Activated CD8-positive, alpha-beta memory T cell treated with anti-CD3 and anti-CD28 coated beads, Interleukin-2, amount 10 ng/mL, durations not matched to agents 7 days and 5 days (primary cell): Measurements from ENCODE around the gene RALY. TPM values are rescaled to one million over a fixed set of nuclear protein-coding genes. Genes with fewer than 3 reads are reported as not detected.

Source experiments
- ATAC-seq: fragments of 150-1000 bp; cut with Tn5 transposase; one replicate; pipeline ENCODE4 v1.10.0; 2021; ENCODE audit warnings: moderate library complexity
- CTCF ChIA-PET: fragments of 350-600 bp; sonication (Branson Sonifier 250); formaldehyde crosslinking; loops from one replicate; lab custom pipeline; 2021; ENCODE audit warnings: antibody characterized with exemption; lab: Charles Lee
- DNase-seq: peaks from one replicate; pipeline ENCODE4 v3.0.0-alpha.2; 2020
- H3K27ac Mint-ChIP-seq: one replicate; pipeline ENCODE4 v1.8.0; 2021; ENCODE audit warnings: mild to moderate bottlenecking, mixed read lengths
- H3K27me3 Mint-ChIP-seq: one replicate; pipeline ENCODE4 v1.8.0; 2021; ENCODE audit warnings: mixed read lengths
- H3K36me3 Mint-ChIP-seq: one replicate; pipeline ENCODE4 v1.8.0; 2021; ENCODE audit warnings: mild to moderate bottlenecking, mixed read lengths
- H3K4me1 Mint-ChIP-seq: one replicate; pipeline ENCODE4 v1.8.0; 2021; ENCODE audit warnings: mixed read lengths
- H3K4me3 Mint-ChIP-seq: one replicate; pipeline ENCODE4 v1.8.0; 2021; ENCODE audit warnings: mild to moderate bottlenecking, moderate library complexity, mixed read lengths
- H3K9me3 Mint-ChIP-seq: one replicate; pipeline ENCODE4 v1.8.0; 2022; ENCODE audit warnings: low read depth, mixed read lengths
- total RNA-seq, 2 experiments: library from RNA; stranded (reverse); gene quantifications; one replicate each; pipeline ENCODE4 v1.2.3, GENCODE V29; 2021

The RALY gene
- total RNA-seq, 2 experiments from 2014 or later = 177 to 221 TPM

DNA sequence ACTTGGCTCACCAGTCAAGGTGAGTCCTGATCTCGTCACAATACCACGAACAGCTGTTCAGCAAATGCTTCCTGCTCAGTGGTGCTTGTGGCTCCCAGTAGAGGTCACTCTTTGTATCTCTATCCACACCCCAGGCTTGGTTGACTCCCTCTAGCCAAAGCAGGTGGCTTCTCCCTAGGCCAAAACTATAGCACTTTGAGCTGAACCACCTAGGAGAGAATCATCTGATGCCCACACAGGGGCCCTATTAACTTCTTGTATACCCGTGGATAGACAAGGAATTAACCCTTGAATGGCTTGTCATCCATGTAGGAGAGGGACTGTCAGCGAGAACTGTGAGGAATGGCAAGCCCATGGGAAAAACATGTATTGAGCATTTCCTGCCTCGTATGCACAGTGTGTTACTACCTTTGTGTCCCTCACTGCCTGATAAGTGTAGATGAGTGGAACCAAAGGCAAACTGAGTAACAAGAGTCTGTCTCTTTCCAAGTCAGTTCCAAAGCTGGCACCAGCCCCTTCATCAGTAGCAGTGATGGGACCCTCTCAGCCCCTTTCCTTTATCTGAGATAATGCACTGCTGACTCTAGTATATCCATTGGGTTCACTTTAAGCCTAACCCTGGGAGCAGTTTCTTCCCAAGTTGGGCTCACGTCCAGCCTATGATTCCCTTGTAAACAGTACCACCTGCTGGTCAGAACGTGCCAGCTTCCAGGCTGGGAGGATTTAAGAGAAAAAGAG, 75.8 kb downstream of the RALY start:
- Mint-ChIP-seq H3K4me3 (no peak overlapping the region), H3K4me1 (peaks cover 26% of the 10 kb centered on the region), H3K36me3 (peaks cover 7% of the 10 kb centered on the region), H3K27ac (peak overlapping the region; percentile 24), H3K27me3 (no peaks in the 10 kb centered on the region), H3K9me3 (no peaks in the 10 kb centered on the region)
- DNase-seq = peak; percentile 74
- ATAC-seq = peak; percentile 80
- CTCF ChIA-PET = interaction anchor here (0.7 to 3.8 kb wide), 31 partner anchors 9 to 401 kb away, joined by 3 to 27 read pairs (median 4); partner anchors contain the start of genes CHMP4B, EIF2S2 and RALY

DNA sequence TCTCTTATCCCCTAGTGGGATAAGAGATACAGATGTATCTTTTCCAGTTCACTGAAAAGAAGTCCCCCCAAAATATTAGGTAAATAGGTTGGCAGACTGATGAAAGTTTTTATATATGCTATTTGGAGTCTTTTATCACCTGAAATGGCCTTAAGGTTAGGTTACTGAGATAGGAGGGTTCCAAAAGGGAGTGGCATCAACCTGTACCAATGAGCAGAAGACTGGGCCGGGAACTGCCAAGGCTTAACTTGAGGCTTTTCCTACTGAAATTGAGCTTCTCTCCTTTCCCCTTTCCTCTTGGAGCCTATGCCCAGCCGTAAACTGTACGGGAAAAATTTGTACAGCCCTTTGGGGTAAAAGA, 76.3 kb downstream of the RALY start:
- peaks cover 7% of the 10 kb centered on the region for H3K36me3 Mint-ChIP-seq
- no peak for ATAC-seq
- no peak overlapping the region for H3K27ac Mint-ChIP-seq
- peaks cover 26% of the 10 kb centered on the region for H3K4me1 Mint-ChIP-seq
- CTCF ChIA-PET = interaction anchor here (0.7 to 3.8 kb wide), 17 partner anchors 9 to 402 kb away, joined by 3 to 27 read pairs (median 4); partner anchors contain the start of gene RALY
- no peaks in the 10 kb centered on the region for H3K9me3 Mint-ChIP-seq
- no peaks in the 10 kb centered on the region for H3K27me3 Mint-ChIP-seq
- H3K4me3 Mint-ChIP-seq = no peak overlapping the region
- DNase-seq = no peak

DNA sequence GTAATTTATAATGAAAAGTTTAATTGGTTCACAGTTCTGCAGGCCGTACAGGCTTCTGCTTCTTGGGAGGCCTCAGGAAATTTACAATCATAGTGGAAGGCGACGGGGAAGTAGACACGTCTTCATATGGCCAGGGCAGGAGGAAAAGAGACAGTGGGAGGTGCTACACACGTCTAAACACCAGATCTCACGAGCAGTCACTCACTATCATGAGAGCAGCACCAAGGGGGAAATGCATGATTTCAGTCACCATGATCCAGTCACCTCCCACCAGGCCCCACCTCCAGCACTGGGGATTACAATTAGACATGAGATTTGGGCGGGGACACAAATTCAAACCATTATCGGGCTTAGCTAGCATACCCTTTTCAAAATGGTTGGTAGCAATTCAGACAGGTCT, 77.1 kb downstream of the RALY start:
- ATAC-seq = no peak
- no peak overlapping the region for H3K4me3 Mint-ChIP-seq
- CTCF ChIA-PET = interaction anchor here (0.8 to 3.8 kb wide), 5 partner anchors 8 to 207 kb away, joined by 3 to 27 read pairs (median 5); no protein-coding TSS in a partner anchor

DNA sequence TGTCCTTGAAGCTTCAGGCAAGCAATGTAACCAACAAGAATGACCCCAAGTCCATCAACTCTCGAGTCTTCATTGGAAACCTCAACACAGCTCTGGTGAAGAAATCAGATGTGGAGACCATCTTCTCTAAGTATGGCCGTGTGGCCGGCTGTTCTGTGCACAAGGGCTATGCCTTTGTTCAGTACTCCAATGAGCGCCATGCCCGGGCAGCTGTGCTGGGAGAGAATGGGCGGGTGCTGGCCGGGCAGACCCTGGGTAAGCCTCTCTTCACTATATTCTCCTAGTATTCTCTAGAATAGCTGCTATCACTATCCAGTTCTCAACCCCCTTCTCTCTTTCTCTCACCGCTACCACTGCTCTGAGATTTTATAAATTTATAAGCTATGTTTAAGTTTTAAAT, 78.4 kb downstream of the RALY start:
- Mint-ChIP-seq H3K4me1 (peaks cover 26% of the 10 kb centered on the region), H3K36me3 (peaks cover 14% of the 10 kb centered on the region), H3K9me3 (no peaks in the 10 kb centered on the region), H3K27me3 (no peaks in the 10 kb centered on the region), H3K27ac (no peak overlapping the region), H3K4me3 (no peak overlapping the region)
- CTCF ChIA-PET = no interaction called here
- no peak for DNase-seq
- ATAC-seq = no peak

More for the DNA sequence above, 77.1 kb downstream of the RALY start:
- no peaks in the 10 kb centered on the region for H3K27me3 Mint-ChIP-seq
- H3K9me3 Mint-ChIP-seq = no peaks in the 10 kb centered on the region
- no peak overlapping the region for H3K27ac Mint-ChIP-seq
- peaks cover 26% of the 10 kb centered on the region for H3K4me1 Mint-ChIP-seq
- no peak for DNase-seq
- peaks cover 9% of the 10 kb centered on the region for H3K36me3 Mint-ChIP-seq

DNA sequence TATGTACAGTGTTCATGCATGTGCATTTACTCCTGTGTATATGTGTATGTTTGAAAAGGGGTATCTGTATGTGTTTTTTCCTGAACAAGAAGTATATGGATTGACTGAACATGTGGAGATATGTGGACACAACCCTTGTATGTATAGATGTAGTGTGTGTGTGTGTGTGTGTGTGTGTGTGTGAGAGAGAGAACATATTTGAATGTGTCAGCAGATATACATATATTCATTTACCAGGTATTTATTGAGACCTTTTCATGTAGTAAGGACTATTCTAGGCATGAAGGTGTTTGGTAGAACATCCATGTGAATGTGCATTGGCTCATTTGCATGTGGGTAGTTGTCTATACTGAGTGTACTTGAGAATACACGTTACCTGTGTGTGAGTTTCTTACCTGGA, 79.1 kb downstream of the RALY start:
- H3K27ac Mint-ChIP-seq = no peak overlapping the region
- CTCF ChIA-PET = no interaction called here
- H3K4me1 Mint-ChIP-seq = peaks cover 26% of the 10 kb centered on the region

DNA sequence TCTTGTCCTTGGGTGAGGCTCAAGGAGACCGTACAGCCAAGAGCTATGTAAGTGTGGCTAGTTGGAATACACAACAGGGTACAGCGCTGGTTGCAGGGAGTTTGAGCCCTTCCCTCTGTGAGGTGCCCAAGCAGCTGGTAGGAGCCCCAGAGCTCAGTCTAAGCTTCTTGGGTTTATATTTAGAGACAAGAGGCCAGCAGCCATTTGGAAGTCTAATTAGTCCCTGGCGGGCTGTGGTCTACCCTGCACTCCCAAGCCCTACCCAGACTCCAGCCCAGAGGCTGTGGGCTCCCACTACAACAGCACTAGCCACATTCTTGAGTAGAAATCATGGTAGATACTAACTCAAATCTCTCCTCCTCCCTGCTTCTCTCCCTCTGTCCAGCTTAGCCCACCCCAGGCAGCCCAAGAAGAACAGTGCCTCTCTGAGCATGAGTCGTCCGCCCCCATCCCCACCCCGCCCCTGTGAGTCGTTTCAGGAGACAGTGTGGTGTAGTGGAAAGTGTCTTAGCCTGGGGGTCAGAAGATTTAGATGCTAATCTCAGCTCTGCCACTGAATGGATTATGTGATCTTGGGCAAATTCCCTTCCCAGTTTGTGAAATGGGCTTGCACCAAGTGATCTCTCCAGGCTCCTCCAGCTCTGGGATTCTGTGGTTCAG, 80.5 kb downstream of the RALY start:
- Mint-ChIP-seq H3K36me3 (peaks cover 16% of the 10 kb centered on the region), H3K27me3 (no peaks in the 10 kb centered on the region), H3K27ac (peak overlapping the region; percentile 9), H3K9me3 (no peaks in the 10 kb centered on the region), H3K4me3 (no peak overlapping the region), H3K4me1 (peaks cover 12% of the 10 kb centered on the region)
- peak; percentile 17 for ATAC-seq
- DNase-seq = no peak
- CTCF ChIA-PET = interaction anchor here (0.7 kb wide), 1 partner anchor 9 kb away, joined by 3 read pairs; no protein-coding TSS in a partner anchor

More for the DNA sequence above, 79.1 kb downstream of the RALY start:
- Mint-ChIP-seq H3K9me3 (no peaks in the 10 kb centered on the region), H3K36me3 (peaks cover 14% of the 10 kb centered on the region), H3K4me3 (no peak overlapping the region), H3K27me3 (no peaks in the 10 kb centered on the region)
- DNase-seq (no peak), ATAC-seq (no peak)

- no peak for ATAC-seq
- DNase-seq = no peak
- no peaks in the 10 kb centered on the region for H3K9me3 Mint-ChIP-seq
- CTCF ChIA-PET = no interaction called here
- H3K4me1 Mint-ChIP-seq = peaks cover 7% of the 10 kb centered on the region
- H3K27ac Mint-ChIP-seq = no peak overlapping the region
- H3K27me3 Mint-ChIP-seq = no peaks in the 10 kb centered on the region
- H3K36me3 Mint-ChIP-seq = peaks cover 21% of the 10 kb centered on the region
- no peak overlapping the region for H3K4me3 Mint-ChIP-seq
Observed at GRCh38 chr20:34075647-34076046, 81.9 kb downstream of the RALY start.

GRCh38 chr20:34076952-34077351, 83.2 kb downstream of the RALY start:
- Mint-ChIP-seq H3K4me3 (no peak overlapping the region), H3K9me3 (no peaks in the 10 kb centered on the region), H3K27ac (no peak overlapping the region), H3K36me3 (peaks cover 24% of the 10 kb centered on the region), H3K4me1 (peaks cover 5% of the 10 kb centered on the region), H3K27me3 (no peaks in the 10 kb centered on the region)
- no peak for DNase-seq
- no peak for ATAC-seq
- CTCF ChIA-PET = no interaction called here

DNA sequence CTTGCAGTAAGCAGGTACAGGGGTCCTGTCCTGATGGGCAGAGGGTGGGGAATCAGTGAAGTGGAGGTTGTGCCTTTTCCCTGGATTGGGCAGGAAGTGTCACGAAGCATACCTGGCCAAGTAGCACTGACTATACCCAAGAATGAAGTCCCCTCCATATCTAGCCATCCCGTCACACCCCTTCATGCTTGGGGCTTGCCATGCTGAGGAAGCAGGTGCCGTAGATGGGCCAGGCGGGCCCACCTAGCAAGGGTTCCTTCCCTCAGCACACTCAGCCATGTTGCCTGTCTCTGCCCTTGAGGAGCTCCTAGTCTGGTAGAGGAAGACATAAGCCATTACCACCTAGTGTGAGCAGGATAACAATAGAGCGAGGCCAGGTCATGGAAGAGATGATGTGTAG, 84.8 kb downstream of the RALY start:
- Mint-ChIP-seq H3K4me3 (no peak overlapping the region), H3K36me3 (peaks cover 23% of the 10 kb centered on the region), H3K27me3 (no peaks in the 10 kb centered on the region), H3K9me3 (no peaks in the 10 kb centered on the region), H3K4me1 (peaks cover 4% of the 10 kb centered on the region), H3K27ac (no peak overlapping the region)
- ATAC-seq (no peak), DNase-seq (no peak)
- CTCF ChIA-PET = interaction anchor here (1.2 to 2.6 kb wide), 3 partner anchors 8 to 33 kb away, joined by 3 to 13 read pairs (median 3); partner anchors contain the start of gene EIF2S2

DNA sequence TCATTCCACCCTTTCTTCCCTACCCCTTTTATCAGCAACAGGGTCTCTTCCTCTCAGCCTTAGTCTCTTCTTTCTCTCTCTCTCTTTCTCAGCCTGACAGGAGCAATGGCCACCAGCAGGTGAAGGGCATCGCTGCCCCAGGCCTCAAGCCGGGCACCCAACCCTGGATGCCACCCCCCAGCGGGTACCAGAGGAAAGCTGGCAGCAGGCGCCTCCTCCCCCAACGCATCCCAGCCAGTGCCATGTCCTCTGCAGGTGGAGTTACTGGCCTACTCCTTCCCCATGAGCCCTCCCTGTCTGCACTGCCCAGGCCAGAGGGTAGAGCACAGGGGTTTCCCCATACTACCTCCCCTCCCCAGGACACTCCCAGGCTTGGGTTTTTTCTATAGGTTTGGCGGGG, 86.1 kb downstream of the RALY start:
- no peaks in the 10 kb centered on the region for H3K4me1 Mint-ChIP-seq
- ATAC-seq = no peak

DNA sequence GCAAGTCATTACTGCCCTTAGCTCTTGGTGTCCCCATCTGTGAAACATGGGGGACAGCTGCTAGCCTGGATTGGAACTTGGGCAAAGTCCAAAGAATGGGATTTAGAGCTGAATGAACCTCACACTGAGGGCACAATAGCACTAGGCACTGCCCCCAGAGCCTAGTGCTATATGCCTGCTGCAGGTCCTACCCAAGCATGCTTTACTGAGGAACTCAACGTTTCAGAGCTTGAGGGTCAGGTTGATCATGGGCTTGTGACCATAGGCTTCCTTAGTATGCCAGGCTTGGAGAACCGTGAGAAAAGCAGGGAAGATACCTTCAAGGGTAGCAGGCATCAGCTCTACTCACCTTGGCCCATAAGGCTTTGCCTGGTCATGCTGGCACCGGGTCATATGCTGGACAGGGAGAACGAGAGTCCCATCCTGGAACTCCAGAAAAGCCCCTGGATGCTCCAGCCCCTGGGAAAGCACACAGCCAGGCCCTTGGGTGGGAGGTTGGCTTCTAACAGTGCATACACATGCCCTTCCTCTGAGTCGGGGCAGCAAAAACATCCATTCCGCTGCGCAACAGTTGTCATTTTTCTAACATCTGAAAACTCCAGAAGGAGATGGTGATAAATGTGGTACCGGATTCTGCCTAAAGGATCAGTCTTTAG, 88.6 kb downstream of the RALY start:
- no peak overlapping the region for H3K4me3 Mint-ChIP-seq
- H3K36me3 Mint-ChIP-seq = peaks cover 28% of the 10 kb centered on the region
- no peak overlapping the region for H3K27ac Mint-ChIP-seq
- no peak for ATAC-seq
- DNase-seq = no peak
- CTCF ChIA-PET = interaction anchor here (1.1 to 2.0 kb wide), 5 partner anchors 9 to 48 kb away, joined by 3 to 6 read pairs (median 3); no protein-coding TSS in a partner anchor
- no peaks in the 10 kb centered on the region for H3K27me3 Mint-ChIP-seq
- H3K9me3 Mint-ChIP-seq = no peaks in the 10 kb centered on the region
- H3K4me1 Mint-ChIP-seq = no peaks in the 10 kb centered on the region

More for the DNA sequence above, 86.1 kb downstream of the RALY start:
- Mint-ChIP-seq H3K4me3 (no peak overlapping the region), H3K36me3 (peaks cover 23% of the 10 kb centered on the region), H3K9me3 (no peaks in the 10 kb centered on the region), H3K27ac (no peak overlapping the region), H3K27me3 (no peaks in the 10 kb centered on the region)
- CTCF ChIA-PET = interaction anchor here (1.4 to 2.6 kb wide), 2 partner anchors 9 to 11 kb away, joined by 3 to 13 read pairs; no protein-coding TSS in a partner anchor
- DNase-seq = no peak

- H3K27ac Mint-ChIP-seq = no peak overlapping the region
- peaks cover 32% of the 10 kb centered on the region for H3K36me3 Mint-ChIP-seq
- CTCF ChIA-PET = interaction anchor here (1.1 to 2.0 kb wide), 5 partner anchors 9 to 47 kb away, joined by 3 to 6 read pairs (median 3); no protein-coding TSS in a partner anchor
- H3K27me3 Mint-ChIP-seq = no peaks in the 10 kb centered on the region
- no peaks in the 10 kb centered on the region for H3K9me3 Mint-ChIP-seq
- no peak overlapping the region for H3K4me3 Mint-ChIP-seq
- H3K4me1 Mint-ChIP-seq = peaks cover 1% of the 10 kb centered on the region
- DNase-seq = no peak
- no peak for ATAC-seq
Observed at GRCh38 chr20:34083137-34083536, 89.4 kb downstream of the RALY start.

- CTCF ChIA-PET = no interaction called here
- Mint-ChIP-seq H3K27me3 (no peaks in the 10 kb centered on the region), H3K9me3 (no peaks in the 10 kb centered on the region), H3K27ac (no peak overlapping the region), H3K4me3 (no peak overlapping the region), H3K4me1 (peaks cover 5% of the 10 kb centered on the region), H3K36me3 (peaks cover 37% of the 10 kb centered on the region)
- no peak for ATAC-seq
- DNase-seq = no peak
Observed at GRCh38 chr20:34083781-34084180, 90.1 kb downstream of the RALY start.
